HG02884 (cell line): ENCODE data around the gene FBH1.
"Not testable (repeated sequence)": the region's sequence is repeated elsewhere in the genome, so short reads cannot be mapped to it uniquely, and the experiment has no call there.

Source experiments
- ATAC-seq: cut with Tn5 transposase; IDR thresholded peaks from one replicate; pipeline ENCODE4 v1.9.1; 2021; ENCODE audit warnings: mild to moderate bottlenecking, moderate library complexity; ENCODE audit not compliant: unreplicated experiment

The FBH1 gene

DNA sequence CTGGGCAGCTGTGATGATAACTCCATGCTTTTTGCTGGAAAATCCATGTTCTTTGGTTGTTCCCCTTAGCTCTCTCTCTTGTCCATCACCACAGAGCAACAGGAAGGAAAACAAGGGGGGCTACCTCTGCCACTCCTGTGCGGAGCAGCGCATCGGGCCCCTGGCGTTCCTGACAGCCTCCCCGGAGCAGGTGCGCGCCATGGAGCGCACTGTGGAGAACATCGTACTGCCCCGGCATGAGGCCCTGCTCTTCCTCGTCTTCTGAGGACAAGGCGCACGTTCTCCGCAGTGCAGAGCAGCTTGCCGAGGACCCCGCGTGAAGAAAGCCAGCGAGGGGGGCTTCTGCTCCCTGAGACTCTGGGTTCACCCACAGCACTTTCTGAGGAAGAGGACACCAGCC lies 47.0 kb downstream of the FBH1 start:
- ATAC-seq = no peak

DNA sequence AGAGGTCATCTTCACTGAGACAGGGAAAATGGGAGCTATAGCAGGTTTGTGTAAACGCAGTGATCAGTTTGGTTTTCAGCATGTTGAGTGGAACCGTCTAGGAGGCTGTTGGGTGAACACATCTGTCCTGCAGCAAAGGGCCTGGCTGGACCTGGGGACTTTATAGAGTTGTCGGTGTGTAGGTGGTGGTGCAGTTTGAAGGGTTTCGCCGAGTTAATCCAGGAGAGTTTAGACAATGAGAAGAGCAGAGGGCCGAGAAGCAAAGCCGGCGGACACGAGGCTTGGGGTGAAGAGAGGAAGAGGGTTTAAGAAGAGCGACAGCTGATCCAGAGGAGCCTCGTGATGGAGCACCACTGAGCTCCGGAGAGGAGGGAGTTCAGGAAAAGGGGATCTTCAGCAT lies 48.2 kb downstream of the FBH1 start:
- no peak for ATAC-seq

DNA sequence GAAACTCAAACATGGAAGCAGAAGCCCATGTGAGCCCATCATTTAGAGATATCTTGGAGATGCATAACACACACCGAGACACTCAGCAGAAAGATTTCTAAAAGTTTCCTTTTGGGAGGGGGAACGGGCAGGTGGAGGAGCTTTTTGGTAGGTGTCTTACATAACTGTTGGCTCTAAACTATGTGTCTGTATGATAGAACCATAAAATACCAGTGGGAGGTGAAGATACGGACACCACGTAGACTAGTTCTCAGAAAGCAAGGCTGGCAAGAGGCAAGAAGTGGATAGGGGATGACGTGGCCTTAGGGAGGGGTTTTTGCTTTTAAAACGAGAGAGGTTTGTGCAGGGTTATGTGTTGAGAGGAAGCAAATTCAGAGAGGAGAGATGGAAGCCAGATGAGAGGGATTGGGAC lies 50.8 kb downstream of the FBH1 start:
- no peak for ATAC-seq

DNA sequence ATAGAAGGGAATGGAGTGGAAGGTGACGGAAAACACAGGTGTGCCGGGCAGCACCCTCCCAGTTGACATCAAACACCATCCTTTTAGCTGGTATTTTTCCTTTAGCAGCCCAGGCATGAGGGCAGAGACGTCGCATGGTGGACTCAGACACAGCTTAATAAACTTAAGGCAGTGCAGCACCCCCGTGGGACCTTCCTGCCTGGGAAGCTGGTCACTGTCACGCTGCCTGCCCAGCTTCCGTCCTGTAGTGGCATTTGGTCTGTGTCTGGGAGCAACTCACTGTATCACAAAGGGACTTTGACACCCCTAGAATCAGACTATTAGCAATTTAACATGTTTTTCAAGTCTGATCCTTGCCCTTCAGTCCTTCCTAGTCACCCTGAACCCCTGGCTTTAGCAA lies 51.5 kb downstream of the FBH1 start:
- ATAC-seq = no peak

DNA sequence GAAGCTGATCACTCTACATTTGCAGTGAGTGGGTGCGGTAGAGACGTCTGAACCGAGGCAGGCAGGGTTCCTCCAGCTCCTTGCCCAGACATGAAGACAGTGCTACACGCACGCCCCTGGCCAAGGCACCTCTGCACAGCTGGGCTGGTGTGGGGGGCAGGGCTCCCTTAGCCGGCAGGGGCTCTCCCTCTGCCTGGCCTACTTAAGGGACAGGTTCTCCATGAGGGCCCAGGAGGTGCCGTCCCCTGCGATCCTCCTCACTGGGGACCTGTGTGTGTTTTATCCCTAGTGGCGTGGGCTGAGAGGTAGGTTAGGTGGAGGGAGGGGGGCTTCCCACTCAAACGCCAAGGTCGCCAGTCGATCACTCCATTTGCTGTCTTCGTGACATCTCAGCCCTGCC lies 52.0 kb downstream of the FBH1 start:
- ATAC-seq = no peak

DNA sequence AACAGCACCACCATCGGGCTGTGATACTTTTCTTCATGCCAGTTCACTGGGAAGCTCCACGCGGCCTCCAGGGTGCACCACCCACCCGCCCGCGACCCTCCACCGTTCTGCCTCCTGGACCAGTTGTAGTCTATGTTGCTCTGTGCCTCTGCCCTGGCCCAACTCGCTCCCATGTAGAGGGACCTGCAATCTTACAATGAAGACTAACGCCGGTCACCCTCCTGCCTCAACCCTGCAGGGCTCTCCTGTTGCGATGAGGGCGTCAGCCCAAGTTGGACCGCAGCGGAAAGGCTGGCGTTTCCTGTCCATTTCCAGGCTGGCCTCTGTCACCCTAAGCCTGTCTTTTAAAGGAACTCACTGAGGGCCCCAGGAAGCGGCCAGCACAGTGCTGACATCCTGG lies 52.4 kb downstream of the FBH1 start:
- no peak for ATAC-seq

DNA sequence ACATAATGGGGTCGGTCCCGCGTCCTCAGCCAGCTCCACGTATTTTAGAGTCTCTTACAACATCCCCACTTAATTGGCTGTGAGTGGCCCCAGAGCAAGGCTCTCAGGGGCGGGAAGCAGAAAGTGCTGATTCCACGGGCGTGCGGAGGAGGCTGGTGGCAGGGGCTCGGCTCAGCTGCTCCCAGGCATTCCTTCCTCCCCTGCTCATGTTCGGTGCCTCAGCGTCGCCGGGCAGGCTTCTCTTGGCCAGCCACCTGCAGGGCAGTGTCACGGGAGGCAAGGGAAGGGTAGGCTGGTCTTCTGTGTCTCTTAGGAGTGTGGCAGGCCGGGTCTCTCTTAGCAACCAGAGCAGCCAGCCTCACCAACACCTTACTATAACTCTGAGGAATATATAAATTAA lies 53.5 kb downstream of the FBH1 start:
- no peak for ATAC-seq

DNA sequence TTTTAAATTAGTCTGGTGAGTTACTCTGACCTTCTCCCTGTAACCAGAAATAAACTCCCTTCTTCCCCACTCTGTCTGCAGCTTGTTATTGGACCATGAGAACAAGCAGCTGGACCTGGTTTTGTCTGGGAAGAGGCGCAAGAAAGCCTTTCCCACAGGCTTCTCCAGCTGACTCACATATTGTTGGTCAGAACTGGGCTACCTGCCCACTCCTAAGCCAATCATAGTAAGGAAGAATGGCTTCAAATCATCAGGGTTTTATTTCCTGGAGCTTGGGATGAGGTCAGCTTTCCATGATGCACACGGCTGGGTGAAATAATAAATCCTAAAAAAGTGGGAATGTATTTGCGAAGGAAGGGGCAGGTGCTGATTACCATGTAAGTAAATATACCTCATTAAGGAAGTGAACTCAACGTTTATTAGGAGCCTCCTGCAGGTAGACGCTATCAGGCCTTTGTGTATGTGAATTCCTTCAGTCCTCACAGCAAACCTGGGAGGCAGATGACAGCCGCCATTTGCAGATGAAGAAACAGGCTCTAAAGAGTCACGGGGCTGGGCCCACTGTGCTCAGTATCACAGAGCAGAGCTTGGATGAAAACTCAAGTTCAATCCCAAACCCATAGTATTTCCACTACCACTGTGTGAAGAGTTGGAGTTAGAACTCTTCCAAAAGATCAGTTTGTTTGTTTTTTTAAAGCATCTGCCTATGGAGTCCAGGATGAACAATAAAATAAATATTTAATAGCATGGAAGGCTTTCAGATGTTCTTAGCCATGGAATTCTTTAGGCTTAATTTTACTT lies 54.5 kb downstream of the FBH1 start:
- ATAC-seq = no peak

DNA sequence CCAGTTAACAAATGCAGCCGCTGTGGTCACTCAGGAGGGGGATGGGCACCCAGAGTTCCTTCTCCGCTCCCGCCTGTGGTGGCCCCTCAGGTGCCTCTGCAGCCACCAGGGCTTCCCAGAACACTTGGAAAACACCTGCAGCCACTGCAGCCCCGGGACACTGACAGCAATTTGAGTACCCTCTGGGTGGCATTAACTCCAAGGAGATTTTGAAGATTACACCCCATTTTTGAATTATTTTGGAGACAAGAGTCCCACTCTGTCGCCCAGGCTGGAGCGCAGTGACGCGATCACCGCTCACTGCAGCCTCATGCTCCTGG lies 55.1 kb downstream of the FBH1 start:
- ATAC-seq = no peak

DNA sequence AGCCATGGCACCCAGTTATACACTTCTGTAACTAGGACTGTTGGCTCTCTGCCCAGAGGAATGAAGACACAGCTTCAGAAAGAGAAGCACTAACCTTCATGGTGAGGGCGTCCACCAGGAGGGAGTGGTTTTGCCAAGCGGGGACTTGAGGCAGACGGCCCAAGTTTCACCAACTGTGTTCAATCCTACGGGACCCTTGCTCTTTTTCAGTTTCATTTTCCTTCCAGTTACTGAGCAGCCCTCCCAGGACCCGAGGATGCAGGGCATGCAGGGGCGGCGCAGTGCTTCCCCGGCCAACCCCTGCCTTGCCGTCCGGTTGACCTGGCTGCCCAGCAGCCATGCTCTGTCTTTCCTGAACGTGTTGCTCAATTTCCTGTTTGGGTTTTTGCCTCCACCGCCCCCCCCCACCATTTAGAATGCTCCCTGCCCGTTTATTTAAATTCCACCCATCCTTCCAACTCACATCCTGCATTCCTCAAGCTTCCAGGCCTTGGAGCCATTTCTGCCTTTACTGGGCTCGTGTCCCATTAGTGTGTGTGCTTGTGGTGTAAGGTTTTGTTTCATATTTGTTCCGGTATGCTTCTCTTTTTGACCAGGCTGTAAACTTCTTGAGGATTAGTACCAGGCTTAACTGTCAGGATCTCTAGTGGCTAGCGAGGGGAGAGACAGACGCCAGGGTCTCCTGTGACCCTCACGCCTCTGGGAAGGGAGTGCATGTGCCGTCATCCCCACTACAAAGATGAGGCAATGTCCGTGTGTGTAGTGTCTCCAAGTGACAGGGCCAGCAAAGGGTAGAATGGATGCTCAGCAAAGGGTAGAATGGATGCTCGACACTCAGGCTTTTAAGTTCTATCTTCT lies 55.7 kb downstream of the FBH1 start:
- ATAC-seq = no peak

DNA sequence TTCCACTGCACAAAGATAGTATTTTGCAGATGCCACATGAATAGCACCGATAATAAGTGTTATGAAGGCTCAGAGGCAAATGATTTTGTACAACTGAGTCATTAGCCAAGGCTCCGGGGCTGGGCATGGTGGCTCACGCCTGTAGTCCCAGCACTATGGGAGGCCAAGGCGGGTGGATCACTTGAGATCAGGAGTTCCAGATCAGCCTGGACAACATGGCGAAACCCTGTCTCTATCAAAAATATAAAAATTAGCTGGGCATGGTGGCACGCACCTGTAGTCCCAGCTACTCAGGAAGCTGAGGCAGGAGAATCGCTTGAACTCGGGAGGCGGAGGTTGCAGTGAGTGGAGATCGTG lies 56.4 kb downstream of the FBH1 start:
- ATAC-seq = not testable (repeated sequence)

DNA sequence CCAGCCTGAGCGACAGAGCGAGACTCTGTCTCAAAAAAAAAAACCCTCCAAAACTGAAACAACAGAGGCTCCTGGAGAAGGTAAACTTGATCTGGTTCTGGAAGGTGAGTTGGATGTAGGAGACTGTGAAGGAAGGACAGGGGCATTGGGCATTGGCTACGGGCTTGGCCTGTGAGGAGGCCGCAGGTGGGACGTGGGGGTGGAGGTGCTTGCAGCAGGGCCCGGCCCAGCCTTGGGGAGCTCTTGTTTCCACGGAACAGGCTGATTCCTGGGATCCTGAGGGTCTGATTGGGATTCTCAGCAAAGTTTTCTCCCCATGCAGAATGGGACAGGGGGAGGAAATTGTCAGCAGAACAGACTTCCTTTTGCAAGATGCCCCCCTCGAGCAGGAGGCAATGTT lies 56.7 kb downstream of the FBH1 start:
- no peak for ATAC-seq

DNA sequence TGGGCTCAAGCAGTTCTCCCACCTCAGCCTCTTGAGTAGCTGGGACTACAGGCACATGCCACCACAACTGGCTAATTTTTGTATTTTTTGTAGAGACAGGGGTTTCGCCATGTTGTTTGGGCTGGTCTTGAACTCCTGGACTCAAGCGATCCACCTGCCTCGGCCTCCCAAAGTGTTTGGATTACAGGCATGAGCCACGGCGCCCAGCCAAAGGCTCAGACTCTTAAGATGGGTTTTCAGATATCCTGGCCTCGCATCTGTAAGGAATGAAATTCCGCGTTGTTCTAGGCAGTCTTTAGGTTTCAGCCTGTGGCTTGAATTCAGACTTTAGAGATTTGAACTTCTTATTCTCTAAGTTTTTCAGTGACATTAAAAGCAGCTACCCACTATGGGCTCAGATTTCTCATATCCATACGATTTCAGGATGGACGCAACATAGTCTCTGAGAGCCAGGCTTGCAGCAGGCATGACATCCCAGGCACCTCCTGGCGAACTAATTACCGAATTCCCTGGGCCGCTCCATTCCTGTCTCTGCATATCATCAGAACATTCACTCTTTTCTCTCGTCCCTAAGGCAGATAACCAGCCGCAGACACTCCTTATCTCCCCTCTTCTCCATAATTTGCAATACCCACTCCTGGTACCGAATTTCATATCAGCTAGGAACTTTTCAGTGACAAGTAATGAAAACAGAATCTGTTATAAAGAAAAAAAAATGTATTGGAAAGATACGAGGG lies 57.6 kb downstream of the FBH1 start:
- no peak for ATAC-seq

DNA sequence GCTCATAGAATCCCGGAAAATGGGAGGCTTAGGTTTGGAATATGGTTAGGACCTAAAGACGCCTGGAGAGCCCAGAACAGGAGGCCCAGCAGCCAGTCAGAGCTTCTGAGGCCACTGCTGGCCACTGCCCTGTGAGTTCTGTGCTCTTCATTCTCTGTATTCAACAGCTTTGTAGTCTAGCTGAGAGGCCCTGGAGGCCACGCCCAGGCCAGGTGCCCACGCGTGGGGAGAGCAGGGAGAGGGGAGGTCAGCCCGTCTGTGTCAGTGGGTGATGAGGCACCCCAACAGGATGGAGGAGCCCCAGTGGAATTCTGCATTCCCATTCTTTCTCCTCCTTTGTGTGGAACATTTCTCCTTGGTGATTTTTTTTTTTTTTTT lies 58.2 kb downstream of the FBH1 start:
- ATAC-seq = no peak

DNA sequence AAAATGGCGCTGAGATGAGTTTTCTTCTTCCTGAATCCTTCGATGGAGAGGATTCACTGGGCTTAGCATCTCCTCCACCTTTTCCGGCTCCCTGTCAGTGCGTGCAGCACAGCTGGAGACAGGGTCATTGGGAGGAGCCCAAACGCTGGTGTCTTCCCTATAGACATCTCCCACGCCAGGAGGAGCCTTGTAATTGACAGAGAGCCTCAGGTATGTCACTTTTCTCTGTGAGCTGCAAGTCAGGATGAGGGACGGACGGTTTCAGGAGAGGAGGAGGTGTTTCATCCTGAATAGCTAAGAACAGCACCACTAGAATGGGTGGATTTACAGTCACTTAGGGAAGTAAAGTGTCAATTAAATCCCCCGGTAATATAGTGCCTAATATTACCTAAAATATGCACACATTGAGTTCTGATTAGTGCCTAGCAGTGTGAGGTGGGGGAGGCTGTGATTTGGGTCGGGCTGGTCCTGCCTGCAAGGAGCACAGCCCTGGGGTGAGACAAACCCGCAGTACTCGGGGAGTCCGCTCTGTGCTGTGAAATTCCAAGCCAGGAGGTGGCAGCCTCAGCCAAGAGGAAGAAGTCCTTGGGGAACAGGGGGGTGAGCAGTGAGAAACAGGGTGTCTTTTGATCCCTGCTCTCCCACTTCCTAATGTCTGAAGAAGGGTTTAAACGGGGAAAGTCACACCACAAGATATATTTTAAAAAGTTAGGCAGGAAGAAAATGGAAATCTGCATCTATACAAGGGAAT lies 59.1 kb downstream of the FBH1 start:
- no peak for ATAC-seq

DNA sequence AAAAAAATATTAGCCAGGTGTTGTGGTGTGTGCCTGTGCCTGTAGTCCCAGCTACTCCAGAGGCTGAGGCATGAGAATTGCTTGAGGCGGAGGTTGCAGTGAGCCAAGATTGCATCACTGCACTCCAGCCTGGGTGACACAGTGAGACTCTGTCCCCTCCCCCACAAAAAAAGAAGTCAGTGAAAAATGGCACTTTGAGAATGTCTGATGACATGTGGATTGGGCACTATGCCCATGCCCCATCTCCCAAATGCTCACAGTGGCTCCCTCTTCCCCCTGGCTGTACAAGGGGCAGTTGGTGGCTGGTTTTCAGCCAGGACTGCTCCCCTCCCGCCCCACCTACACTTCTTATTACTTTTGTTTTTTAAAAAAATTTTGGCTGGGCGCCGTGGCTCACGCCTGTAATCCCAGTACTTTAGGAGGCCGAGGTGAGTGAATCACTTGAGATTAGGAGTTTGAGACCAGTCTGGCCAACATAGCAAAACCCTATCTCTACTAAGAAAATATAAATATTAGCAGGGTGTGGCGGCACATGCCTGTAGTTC lies 61.2 kb downstream of the FBH1 start:
- no peak for ATAC-seq

DNA sequence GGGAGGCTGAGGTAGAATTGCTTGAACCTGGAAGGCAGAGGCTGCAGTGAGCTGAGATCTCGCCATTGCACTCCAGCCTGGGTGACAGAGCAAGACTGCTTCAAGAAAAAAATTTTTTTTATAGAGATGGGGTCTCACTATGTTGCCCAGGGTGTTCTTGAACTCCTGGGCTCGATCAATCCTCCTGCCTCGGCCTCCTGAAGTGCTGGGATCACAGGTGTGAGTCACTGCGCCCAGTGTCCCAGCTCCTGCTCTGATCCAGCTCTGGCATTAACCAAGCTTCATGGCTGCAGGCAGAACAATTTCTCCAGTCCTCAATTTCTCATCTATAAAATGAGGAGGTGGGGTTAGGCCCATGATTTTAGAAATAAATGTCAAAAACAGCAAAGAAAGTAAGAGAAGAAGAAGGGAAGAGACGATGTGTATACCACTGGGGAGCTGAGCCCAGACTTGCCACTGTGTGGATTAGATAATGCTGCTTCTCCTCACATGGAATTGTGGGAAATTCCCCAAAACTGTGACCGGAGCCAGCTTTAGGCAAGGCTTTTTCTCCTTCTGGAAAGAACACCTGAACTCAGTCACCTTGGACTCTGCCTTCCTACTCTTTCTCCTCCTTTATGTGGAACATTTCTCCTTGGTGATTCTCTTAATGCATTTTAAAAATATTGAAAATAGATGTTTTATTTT lies 61.8 kb downstream of the FBH1 start:
- ATAC-seq = no peak

DNA sequence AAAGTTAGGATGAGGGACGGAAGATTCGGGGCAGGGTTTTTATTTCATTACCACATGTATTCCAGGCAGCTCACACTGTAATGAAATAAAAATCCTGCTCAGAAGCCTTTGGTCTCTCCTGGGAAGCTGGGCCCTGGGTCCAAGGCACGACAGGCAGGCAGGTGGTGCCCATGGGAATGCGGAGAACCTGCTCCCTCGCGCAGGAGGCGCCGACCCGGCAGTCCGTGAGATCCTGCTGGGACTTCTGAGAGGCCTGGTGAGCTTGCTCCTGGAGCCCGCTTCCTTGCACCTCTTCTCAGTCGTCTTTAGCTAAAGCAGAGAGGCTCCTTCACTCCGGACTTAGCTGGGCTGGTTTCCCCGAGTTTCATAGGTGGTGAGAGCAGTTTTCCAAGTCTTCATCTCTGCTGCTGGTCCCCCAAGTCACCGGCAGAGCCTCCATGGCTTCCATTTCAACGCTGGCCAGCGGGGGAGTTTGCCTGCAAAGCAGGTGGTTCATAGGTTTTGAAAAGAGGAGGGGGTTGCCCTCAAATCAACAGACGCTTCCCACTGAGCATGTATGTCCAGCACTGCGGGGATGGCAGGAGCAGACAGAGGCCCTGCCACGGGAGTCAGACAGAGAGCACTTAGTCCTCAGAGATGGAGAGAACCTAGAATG lies 62.8 kb downstream of the FBH1 start:
- no peak for ATAC-seq

DNA sequence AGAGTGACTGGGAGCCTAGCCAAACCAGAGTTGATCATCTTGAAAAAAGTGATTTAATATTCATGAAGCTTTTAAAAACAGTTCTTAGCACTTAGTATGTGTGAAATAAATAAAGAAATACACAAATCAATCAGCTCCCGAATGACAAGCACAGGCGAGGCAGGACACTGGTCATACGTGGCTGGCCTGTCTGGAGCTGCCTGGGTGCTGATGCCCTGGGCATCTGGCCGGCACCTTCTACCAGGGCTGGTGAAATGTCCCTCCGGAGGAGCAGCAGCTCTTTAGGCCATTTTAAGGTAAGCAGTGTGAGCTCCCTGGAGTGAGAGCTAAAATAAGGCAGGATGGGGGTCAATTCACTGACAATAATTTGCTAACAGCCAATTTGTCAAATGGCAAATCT lies 63.6 kb downstream of the FBH1 start:
- ATAC-seq = no peak
